Measurements from ENCODE around the gene CLEC7A. TPM values are rescaled to one million over a fixed set of nuclear protein-coding genes. Genes with fewer than 3 reads are reported as not detected.

CLEC7A gene
- polyA plus RNA-seq, 2 of the 4 experiments (the other 2 are of a cell fraction), result not detected

DNA sequence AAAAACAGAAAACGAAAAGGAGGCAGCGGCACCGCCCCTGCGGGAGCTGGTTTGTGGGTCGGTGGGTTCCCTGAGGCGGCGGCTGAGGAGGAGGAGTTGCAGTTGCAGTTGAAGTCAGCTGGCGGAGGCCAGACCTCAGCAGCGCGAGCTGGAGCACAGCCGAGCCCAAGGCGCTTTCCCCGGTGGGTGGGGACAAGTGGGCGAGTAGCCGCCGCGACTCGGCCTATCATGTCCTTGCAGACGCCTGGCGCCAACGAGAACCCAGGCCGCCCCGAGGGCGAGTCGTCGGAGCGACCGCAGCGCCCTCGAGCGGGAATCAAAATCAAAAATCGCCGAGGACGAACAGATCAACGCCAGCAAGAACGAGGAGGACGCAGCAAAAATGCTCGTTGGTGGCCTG, 18.5 kb downstream of the CLEC7A start:
- no peak overlapping the region for H3K27ac ChIP-seq
- DNase-seq (ENCODE audit: low read depth in 1 of 2, low spot score in 1 of 2) (no peak), ATAC-seq (no peak), FAIRE-seq (no peak)
- 82% methylated on average over 38 of the region's 38 CpGs for WGBS (ENCODE audit: missing lambda C conversion rate)
- ChIA-PET CTCF (interaction anchor here (1.3 kb wide), 1 partner anchor 42 kb away, joined by 4 read pairs; no protein-coding TSS in a partner anchor), POLR2A (no interaction called here)
- peaks cover 15% of the 10 kb centered on the region for H3K4me1 ChIP-seq
- TF ChIP-seq GATA3 (IDR thresholded peaks at IDR 0.05; ENCODE audit: borderline replicate concordance), result no peak
- no peak for TF ChIP-seq PHF8 (IDR thresholded peaks at IDR 0.05; ENCODE audit: borderline replicate concordance, low read depth)
- no peak for TF ChIP-seq MAFK (IDR thresholded peaks at IDR 0.05; ENCODE audit: partially characterized antibody)
- TF ChIP-seq JUNB (IDR thresholded peaks at IDR 0.05), result no peak
- H3K4me3 ChIP-seq, result no peak overlapping the region
- H3K4me2 ChIP-seq, result no peak overlapping the region
- H3K9me3 ChIP-seq, result no peaks in the 10 kb centered on the region

DNA sequence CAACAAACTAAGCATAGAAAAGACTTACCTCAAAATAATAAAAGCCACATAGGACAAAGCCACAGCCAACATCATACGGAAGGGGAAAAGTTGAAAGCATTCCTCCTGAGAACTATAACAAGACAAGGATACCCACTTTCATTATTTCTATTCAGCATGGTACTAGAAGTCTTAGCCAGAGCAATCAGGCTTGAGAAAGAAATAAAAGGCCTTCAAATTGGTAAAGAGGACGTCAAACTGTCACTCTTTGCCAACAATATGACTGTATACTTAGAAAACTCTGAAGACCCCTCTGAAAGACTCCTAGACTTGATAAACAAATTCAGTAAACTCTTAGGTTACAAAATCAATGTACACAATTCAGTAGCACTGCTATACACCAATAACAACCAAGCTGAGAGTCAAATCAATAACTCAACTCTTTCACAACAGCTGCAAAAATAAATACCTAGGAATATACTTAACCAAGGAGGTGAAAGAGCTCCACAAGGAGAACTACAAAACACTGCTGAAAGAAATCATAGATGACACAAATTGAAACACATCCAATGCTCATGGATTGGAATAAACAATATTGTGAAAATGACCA, 19.6 kb downstream of the CLEC7A start:
- Histone ChIP-seq H3K27ac (no peak overlapping the region), H3K4me2 (no peak overlapping the region), H3K4me1 (peaks cover 15% of the 10 kb centered on the region), H3K4me3 (no peak overlapping the region), H3K9me3 (no peaks in the 10 kb centered on the region)
- FAIRE-seq (no peak), ATAC-seq (no peak), DNase-seq (ENCODE audit: low read depth in 1 of 2, low spot score in 1 of 2) (no peak)
- WGBS (ENCODE audit: missing lambda C conversion rate), result 47% methylated on average over 2 of the region's 2 CpGs
- ChIA-PET POLR2A (no interaction called here), CTCF (no interaction called here)
- no peak for TF ChIP-seq E2F6 (IDR thresholded peaks at IDR 0.05; ENCODE audit: borderline replicate concordance, low read depth)
- no peak for TF ChIP-seq EHF (CRISPR knock-in tag; IDR thresholded peaks at IDR 0.05)
- TF ChIP-seq ATOH8 (CRISPR knock-in tag; IDR thresholded peaks at IDR 0.05; ENCODE audit: low read depth), result no peak
- TF ChIP-seq POLR2A (IDR thresholded peaks at IDR 0.05; ENCODE audit: low read length), result no peak
- no peak for TF ChIP-seq SREBF2 (IDR thresholded peaks at IDR 0.05)
- TF ChIP-seq NFE2L2 (conservative IDR thresholded peaks at IDR 0.05; ENCODE audit: low read length), result no peak
- no peak for TF ChIP-seq PHF8 (IDR thresholded peaks at IDR 0.05; ENCODE audit: borderline replicate concordance, low read depth)
- TF ChIP-seq HOXA7 (CRISPR knock-in tag; IDR thresholded peaks at IDR 0.05), result no peak

DNA sequence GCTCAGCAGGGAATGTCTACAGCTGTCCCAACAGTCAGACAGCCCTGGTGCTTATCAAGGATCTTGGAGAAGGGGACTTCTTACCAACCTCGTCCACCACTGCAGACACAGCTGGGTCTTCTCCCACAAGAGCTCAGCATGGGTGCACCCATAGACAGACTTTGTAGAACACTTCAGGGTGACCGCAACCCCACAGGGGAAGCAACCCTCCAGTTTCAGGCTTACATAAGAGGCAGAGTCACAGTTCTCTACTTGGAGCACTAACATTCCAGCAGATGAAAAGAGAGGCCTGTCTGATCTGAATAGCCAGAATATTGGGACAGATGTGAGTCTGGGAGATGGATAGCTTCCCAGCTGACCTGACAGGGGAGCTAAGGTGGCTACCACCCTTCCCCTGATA, 27.7 kb downstream of the CLEC7A start:
- Histone ChIP-seq H3K27ac (no peak overlapping the region), H3K4me3 (no peak overlapping the region), H3K4me2 (no peak overlapping the region), H3K4me1 (no peaks in the 10 kb centered on the region), H3K9me3 (no peaks in the 10 kb centered on the region; the same call in 2 of the 3 replicates)
- no peak for DNase-seq (ENCODE audit: low read depth in 1 of 2, low spot score in 1 of 2)
- FAIRE-seq, result no peak
- TF ChIP-seq NR3C1 (IDR thresholded peaks at IDR 0.05) (no peak), CBX2 (IDR thresholded peaks at IDR 0.05; ENCODE audit: borderline replicate concordance, low read depth) (no peak), E2F6 (IDR thresholded peaks at IDR 0.05; ENCODE audit: borderline replicate concordance, low read depth) (no peak), CTCF (IDR thresholded peaks at IDR 0.05) (no peak)
- POLR2A ChIA-PET, result interaction anchor here (0.5 kb wide), 1 partner anchor 93 kb away, joined by 4 read pairs; no protein-coding TSS in a partner anchor
- ATAC-seq, result no peak
- CTCF ChIA-PET, result interaction anchor here (0.7 to 2.4 kb wide), 5 partner anchors 12 to 352 kb away, joined by 3 to 7 read pairs (median 6); partner anchors contain the start of gene CLEC12B
- whole genome bisulfite sequencing (ENCODE audit: missing lambda C conversion rate), result 50% methylated on average over 2 of the region's 2 CpGs

GRCh38 chr12:10101648-10102220, 28.3 kb downstream of the CLEC7A start:
- Histone ChIP-seq H3K4me2 (no peak overlapping the region), H3K4me3 (no peak overlapping the region), H3K4me1 (no peaks in the 10 kb centered on the region), H3K27ac (no peak overlapping the region), H3K9me3 (no peaks in the 10 kb centered on the region; the same call in 2 of the 3 replicates)
- FAIRE-seq (no peak), ATAC-seq (peak in 1 of 2 experiments; percentile 27; a peak in 3 of 6 replicates), DNase-seq (ENCODE audit: low read depth in 1 of 2, low spot score in 1 of 2) (no peak)
- WGBS (ENCODE audit: missing lambda C conversion rate), result 25% methylated on average over 1 of the region's 1 CpG
- ChIA-PET CTCF (interaction anchor here (0.7 to 2.4 kb wide), 5 partner anchors 11 to 351 kb away, joined by 3 to 7 read pairs (median 6); partner anchors contain the start of gene CLEC12B), POLR2A (no interaction called here)
- no peak for TF ChIP-seq EP300 (IDR thresholded peaks at IDR 0.05)
- TF ChIP-seq ZC3H11A (IDR thresholded peaks at IDR 0.05), result no peak
- TF ChIP-seq CHD2 (IDR thresholded peaks at IDR 0.05; ENCODE audit: low read length, partially characterized antibody), result no peak
- no peak for TF ChIP-seq ZNF302 (CRISPR knock-in tag; IDR thresholded peaks at IDR 0.05)
- TF ChIP-seq E2F6 (IDR thresholded peaks at IDR 0.05; ENCODE audit: borderline replicate concordance, low read depth), result no peak
- no peak for TF ChIP-seq FOSB (CRISPR knock-in tag; IDR thresholded peaks at IDR 0.05)
- no peak for TF ChIP-seq TP53 (CRISPR knock-in tag; IDR thresholded peaks at IDR 0.05)
- TF ChIP-seq MYC (IDR thresholded peaks at IDR 0.05; ENCODE audit: borderline replicate concordance, low read length), result no peak
- no peak for TF ChIP-seq MAX (IDR thresholded peaks at IDR 0.05)
- TF ChIP-seq PHF8 (IDR thresholded peaks at IDR 0.05; ENCODE audit: borderline replicate concordance, low read depth), result no peak
- no peak for TF ChIP-seq CTCF (IDR thresholded peaks at IDR 0.05)
